COLO829 (cell line): ENCODE measurements around the gene TIFAB.
A peak's percentile ranks its signal among the peaks of the same experiment; 100 is the strongest.

Experiments
- DNase-seq: peaks from one replicate; pipeline ENCODE4 v3.0.0; 2012; ENCODE audit warnings: low spot score

Gene TIFAB

DNA sequence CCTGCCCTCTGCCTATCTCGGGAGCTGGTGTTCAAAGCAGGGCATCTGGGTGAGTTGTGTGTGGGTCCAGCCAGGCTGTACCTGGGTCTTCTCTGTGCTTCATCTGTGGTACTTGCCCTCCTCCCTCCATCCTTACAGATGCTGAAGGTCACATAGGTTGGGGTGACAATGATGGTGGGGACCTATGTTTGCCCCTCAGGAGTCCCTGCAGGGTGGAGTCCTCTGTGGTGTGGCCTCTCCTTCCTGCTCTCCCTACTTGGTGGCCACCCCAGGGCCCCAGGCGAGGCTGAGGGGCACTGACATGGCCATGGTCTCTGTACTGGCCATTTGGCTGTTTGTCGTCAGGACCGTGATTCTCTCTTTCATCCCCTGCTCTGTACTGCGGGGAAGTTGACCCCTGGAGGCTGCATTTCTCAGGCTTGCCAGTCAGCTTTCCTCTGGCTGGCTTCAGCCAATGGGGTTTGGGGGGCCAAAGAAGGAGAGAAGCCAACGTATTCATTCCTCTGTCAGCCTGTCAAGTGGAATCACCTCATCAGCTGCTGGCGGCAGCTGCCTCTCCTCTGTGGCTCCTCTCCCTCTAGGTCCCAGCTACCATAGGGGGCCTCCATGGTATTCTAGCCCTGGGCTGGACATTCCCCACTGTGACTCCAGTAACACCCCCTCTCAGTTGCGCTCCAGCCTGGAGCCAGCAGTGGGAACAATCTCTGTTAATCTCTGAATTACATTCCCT is 9.6 kb downstream of the TIFAB start:
- DNase-seq, result no peak

GRCh38 chr5:135441919-135442318 is 10.2 kb downstream of the TIFAB start:
- DNase-seq, result no peak

DNA sequence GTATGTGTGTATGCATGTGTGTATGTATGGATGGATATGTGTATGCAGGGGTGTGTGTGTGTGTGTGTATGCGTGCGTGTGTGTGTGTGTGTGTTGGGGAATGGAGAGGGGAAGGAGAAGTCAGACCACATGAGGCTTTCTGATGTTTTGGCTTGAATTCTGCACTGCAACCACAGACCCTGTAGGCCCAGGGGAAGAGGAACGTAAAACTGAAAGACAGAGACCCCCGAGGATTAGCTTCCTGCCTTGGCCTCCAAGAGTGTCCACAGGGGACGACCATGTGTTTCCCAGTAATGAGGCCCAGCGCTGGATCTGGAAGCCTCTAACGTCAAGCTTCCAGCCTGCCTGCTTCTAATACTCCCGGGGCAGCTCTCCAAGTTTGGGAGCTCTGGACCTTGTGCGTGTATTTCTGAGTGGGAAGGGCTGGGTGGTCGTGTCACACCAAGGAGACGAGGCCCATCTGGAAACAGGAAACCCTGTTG is 10.8 kb downstream of the TIFAB start:
- DNase-seq, result no peak

- DNase-seq, result no peak
Observed at GRCh38 chr5:135440916-135441315, 11.2 kb downstream of the TIFAB start.

DNA sequence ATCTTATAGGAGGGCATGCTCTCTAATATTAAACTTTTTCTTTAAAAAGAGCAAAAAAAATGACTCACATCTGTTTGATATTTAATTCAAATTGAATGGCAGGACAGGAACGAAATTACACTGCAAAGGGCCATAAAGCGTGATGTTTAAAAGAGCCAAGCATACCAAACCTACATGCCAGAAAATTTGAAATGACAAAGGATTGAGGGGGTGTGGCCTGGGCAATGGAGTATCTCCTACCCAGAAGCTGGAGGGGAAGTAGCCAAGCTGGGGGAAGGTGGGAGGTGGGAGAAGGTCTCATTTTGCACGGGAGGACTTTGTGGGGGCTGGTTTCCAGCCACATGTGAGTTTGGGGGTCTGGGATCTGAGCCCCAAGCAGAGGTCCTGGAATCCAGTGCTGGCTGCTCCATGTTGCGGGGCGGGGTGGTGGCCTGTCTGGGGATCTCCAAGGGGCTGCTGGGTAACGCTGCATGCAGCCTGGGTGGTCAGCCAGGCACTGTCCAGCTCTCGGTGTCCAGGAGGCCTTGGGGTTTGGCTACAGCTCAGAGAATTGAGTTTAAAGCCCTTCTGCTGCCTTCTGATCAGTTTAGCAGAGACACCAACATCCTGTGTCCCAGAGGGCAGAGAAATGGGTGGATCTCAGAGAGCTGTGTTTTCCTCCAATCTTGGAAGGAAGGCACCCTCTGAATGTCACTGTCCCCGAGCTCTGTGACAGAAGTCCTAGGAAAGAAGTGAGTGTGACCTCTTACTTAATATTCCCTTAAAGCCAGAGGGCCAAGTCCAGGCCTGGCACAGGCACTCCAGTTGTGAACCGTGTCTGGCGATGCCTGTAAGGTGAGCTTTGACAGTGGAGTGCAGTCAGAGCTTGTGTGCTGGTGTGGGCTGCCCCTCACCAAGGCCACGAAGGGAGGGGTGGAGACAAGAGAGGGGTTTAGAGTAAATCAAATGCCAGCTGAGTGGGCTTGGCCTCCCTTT is 12.6 kb downstream of the TIFAB start:
- no peak for DNase-seq

- no peak for DNase-seq
Observed at GRCh38 chr5:135438636-135439221, 13.4 kb downstream of the TIFAB start.

DNA sequence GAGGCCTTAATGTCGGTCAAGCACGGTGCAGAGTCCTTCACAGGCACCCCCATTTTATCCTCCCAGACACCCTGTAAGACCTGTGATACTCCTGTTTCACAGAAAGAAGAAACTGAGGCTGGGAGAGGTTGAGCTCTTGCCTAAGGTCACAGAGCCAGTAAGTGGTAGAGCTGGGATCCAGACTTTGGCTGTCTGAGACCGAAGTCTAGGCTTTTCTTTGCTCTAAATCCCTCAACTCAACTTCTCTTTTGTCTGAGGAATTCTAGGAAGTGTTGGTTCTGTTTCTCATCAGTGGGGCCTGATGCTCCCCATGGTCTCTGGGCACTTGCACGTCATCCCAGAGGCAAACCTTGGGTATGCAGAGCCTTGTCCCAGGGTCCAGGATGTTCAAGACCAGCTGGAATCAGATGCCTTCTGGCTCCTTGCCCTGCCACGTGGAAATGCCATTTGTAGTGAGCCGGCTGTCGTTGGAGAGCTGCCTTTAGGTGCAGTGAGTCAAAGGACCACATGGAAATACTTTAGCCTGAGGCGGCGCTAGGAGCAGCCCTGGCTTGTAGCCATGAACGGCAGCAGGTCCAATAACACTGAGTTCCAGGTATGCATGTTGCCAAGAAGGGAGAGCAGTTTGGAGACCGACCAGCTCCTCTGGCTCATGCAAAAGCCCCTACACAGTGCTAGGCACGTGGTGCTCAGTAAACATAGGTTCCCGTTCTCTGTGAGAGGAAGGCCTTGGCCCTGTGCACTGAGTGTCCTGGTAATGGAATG is 14.2 kb downstream of the TIFAB start:
- no peak for DNase-seq

- no peak for DNase-seq
Observed at GRCh38 chr5:135437422-135437795, 14.7 kb downstream of the TIFAB start.

DNA sequence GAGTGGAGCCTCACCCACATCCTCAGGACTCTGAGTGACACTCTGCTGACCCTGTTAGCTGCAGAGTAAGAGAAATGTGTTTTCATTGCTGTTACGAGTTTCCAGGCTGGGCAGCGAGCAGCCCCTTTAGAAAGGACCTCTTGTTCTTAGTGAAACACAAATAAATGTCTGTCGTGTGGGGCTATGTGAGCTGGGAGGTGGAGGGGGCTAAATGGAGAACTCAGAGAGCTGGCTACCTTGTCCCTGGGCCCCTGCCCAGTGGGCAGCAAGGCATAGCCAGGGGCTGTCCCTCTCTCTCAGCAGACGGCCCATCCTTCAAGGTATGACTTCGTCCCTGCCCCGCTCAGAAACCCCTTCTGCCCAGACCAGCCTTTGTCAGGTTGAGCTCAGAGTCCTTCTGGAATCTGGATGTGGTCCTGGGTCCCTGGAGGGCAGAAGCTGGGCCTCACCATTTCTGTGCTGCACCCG is 15.2 kb downstream of the TIFAB start:
- no peak for DNase-seq

GRCh38 chr5:135435467-135436330 is 16.5 kb downstream of the TIFAB start:
- DNase-seq, result no peak

GRCh38 chr5:135434591-135435466 is 17.3 kb downstream of the TIFAB start:
- no peak for DNase-seq

GRCh38 chr5:135433681-135434426 is 18.3 kb downstream of the TIFAB start:
- no peak for DNase-seq

GRCh38 chr5:135432113-135432512 is 20.0 kb downstream of the TIFAB start:
- DNase-seq, result no peak

GRCh38 chr5:135430135-135430437 is 22.1 kb downstream of the TIFAB start:
- peak; percentile 5 for DNase-seq

GRCh38 chr5:135429301-135430134 is 22.6 kb downstream of the TIFAB start:
- no peak for DNase-seq

DNA sequence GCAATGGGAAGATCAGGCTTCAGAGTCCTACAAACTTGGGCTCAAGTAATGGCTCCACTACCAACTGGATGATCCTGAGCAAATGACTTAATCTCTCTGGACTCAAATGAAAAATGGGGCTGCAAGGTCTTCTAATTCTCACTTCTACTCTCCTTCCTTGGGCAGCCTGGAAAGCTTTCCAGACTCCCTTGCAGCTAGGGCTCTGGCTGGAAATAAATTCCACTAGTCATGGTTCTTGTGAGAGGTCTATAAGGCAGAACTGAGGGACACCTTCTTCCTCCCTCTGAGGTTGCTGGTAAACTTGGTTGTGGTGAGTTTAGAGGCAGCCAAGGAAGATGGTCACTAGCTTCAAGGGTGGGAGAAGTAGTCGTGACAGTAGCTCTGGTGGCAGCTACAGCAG is 23.6 kb downstream of the TIFAB start:
- no peak for DNase-seq

DNA sequence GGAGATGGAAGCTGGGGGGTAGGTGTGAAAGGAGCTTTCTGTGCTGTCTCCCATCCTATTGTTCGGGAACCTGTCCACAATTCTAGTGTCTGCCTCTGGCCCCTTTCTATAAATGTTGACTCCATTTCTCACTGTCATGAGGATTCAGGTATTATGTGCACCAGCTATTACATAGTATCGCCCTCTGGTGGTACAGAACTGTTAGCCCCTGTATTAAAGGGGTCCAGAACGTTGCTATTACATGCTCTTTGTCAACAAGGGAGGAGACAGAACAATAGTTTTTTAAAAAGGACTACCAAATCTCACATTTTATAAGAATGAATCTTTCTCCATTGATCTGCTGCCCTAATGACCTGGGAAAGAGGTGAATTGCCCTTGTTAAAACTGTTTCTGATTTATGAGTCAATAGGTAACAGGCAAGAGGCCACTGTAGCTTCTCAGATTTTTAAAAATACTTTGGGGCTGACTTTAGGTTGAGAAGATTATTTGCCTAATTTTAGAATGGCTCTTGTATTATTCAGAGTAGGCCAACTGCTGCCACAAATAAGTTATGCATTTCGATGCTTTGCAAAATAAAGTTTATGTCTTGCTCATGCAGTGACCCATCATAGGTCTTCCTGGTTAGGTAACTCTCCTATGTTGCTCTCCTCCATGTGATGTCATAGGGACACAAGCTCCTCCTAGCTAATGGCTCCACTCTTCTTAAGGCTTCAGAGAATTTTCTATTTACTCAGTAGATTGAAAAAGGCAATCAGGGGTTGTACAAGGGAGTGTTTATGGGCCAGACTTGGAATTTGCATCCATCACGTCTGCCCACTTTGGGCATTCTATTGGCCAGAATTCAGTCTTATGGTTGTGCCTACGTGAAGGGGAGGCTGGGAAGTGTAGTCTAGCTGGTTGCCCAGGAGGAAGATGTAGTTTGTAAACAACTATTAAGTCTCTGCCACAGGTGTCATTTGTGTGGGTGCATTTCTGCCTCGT is 25.8 kb downstream of the TIFAB start:
- peak; percentile 26 for DNase-seq
